ENCODE results near the gene NDUFS1. TPM values are rescaled to one million over a fixed set of nuclear protein-coding genes. Genes with fewer than 3 reads are reported as not detected.
A peak's percentile ranks its signal among the peaks of the same experiment; 100 is the strongest.

Gene NDUFS1
- total and polyA plus RNA-seq, 2 experiments from 2014 or later = 34.5 to 97.9 TPM

DNA sequence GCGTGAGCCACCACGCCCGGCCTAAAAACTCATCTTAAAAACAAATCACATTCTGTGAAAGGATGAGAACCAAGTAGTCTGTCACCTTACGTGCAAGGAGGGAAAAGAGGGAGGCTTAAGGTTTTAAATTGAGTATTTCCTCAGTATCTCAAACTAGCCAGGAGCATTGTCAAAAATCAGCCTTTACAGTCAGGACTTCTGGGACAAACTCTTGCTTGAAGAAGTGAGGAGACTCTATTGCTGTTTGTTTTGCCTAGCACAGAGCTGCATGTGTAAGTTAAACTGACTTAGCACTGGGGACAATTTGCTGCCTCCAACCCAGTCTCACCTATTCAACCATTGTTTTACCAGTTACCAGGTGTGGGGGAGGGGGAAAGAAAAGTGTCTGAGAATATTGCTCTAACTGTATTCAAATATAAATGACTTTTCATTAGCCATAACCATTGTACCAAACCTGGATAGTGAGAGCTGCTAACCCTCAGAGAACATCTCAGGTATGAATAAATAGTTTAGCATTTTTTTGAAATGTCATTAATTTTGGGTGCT, 76.9 kb downstream of the NDUFS1 start:
- peak; percentile 48 for DNase-seq (ENCODE audit: low spot score)
- peaks cover 15% of the 10 kb centered on the region; the same call in 1 of the 2 replicates for H3F3A ChIP-seq (replicated peaks; ENCODE audit: low read depth)
- H3K27ac Mint-ChIP-seq = peak overlapping the region; percentile 95
- peak overlapping the region; percentile 73 for H3K4me2 ChIP-seq
- H3K9me3 Mint-ChIP-seq = peaks cover 7% of the 10 kb centered on the region; the same call in 2 of the 3 replicates
- peaks cover 69% of the 10 kb centered on the region for H3K79me2 ChIP-seq (replicated peaks; ENCODE audit: insufficient read depth)
- no peaks in the 10 kb centered on the region for H3K36me3 ChIP-seq (ENCODE audit: insufficient read depth)
- H2AFZ ChIP-seq = no peak overlapping the region
- H3K4me3 ChIP-seq = peak overlapping the region; percentile 89
- H3K27ac ChIP-seq (ENCODE audit: low read depth) = peak overlapping the region; percentile 95
- TF ChIP-seq NANOG (IDR thresholded peaks at IDR 0.05; ENCODE audit: borderline replicate concordance) (no peak), POLR2AphosphoS5 (IDR thresholded peaks at IDR 0.05; ENCODE audit: low read depth) (no peak), ZNF114 (CRISPR knock-in tag; IDR thresholded peaks at IDR 0.05) (no peak), ZNF331 (CRISPR knock-in tag; IDR thresholded peaks at IDR 0.05; ENCODE audit: low read depth) (no peak), STAT1 (IDR thresholded peaks at IDR 0.05; ENCODE audit: unreplicated experiment) (no peak), JUNB (IDR thresholded peaks at IDR 0.05; ENCODE audit: unreplicated experiment) (no peak), CREB1 (CRISPR knock-in tag; IDR thresholded peaks at IDR 0.05; ENCODE audit: low read depth) (no peak), EZH2 (IDR thresholded peaks at IDR 0.05; ENCODE audit: low read depth, unreplicated experiment) (no peak), EZH2phosphoT487 (IDR thresholded peaks at IDR 0.05; ENCODE audit: unreplicated experiment) (no peak)
- TF ChIP-seq, protein P1, sequence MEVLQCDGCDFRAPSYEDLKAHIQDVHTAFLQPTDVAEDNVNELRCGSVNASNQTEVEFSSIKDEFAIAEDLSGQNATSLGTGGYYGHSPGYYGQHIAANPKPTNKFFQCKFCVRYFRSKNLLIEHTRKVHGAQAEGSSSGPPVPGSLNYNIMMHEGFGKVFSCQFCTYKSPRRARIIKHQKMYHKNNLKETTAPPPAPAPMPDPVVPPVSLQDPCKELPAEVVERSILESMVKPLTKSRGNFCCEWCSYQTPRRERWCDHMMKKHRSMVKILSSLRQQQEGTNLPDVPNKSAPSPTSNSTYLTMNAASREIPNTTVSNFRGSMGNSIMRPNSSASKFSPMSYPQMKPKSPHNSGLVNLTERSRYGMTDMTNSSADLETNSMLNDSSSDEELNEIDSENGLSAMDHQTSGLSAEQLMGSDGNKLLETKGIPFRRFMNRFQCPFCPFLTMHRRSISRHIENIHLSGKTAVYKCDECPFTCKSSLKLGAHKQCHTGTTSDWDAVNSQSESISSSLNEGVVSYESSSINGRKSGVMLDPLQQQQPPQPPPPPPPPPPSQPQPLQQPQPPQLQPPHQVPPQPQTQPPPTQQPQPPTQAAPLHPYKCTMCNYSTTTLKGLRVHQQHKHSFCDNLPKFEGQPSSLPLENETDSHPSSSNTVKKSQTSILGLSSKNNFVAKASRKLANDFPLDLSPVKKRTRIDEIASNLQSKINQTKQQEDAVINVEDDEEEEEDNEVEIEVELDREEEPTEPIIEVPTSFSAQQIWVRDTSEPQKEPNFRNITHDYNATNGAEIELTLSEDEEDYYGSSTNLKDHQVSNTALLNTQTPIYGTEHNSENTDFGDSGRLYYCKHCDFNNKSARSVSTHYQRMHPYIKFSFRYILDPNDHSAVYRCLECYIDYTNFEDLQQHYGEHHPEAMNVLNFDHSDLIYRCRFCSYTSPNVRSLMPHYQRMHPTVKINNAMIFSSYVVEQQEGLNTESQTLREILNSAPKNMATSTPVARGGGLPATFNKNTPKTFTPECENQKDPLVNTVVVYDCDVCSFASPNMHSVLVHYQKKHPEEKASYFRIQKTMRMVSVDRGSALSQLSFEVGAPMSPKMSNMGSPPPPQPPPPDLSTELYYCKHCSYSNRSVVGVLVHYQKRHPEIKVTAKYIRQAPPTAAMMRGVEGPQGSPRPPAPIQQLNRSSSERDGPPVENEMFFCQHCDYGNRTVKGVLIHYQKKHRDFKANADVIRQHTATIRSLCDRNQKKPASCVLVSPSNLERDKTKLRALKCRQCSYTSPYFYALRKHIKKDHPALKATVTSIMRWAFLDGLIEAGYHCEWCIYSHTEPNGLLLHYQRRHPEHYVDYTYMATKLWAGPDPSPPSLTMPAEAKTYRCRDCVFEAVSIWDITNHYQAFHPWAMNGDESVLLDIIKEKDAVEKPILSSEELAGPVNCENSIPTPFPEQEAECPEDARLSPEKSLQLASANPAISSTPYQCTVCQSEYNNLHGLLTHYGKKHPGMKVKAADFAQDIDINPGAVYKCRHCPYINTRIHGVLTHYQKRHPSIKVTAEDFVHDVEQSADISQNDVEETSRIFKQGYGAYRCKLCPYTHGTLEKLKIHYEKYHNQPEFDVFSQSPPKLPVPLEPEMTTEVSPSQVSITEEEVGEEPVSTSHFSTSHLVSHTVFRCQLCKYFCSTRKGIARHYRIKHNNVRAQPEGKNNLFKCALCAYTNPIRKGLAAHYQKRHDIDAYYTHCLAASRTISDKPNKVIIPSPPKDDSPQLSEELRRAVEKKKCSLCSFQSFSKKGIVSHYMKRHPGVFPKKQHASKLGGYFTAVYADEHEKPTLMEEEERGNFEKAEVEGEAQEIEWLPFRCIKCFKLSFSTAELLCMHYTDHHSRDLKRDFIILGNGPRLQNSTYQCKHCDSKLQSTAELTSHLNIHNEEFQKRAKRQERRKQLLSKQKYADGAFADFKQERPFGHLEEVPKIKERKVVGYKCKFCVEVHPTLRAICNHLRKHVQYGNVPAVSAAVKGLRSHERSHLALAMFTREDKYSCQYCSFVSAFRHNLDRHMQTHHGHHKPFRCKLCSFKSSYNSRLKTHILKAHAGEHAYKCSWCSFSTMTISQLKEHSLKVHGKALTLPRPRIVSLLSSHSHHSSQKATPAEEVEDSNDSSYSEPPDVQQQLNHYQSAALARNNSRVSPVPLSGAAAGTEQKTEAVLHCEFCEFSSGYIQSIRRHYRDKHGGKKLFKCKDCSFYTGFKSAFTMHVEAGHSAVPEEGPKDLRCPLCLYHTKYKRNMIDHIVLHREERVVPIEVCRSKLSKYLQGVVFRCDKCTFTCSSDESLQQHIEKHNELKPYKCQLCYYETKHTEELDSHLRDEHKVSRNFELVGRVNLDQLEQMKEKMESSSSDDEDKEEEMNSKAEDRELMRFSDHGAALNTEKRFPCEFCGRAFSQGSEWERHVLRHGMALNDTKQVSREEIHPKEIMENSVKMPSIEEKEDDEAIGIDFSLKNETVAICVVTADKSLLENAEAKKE (CRISPR knock-in tag; IDR thresholded peaks at IDR 0.05) = no peak
- TF ChIP-seq, protein P2, sequence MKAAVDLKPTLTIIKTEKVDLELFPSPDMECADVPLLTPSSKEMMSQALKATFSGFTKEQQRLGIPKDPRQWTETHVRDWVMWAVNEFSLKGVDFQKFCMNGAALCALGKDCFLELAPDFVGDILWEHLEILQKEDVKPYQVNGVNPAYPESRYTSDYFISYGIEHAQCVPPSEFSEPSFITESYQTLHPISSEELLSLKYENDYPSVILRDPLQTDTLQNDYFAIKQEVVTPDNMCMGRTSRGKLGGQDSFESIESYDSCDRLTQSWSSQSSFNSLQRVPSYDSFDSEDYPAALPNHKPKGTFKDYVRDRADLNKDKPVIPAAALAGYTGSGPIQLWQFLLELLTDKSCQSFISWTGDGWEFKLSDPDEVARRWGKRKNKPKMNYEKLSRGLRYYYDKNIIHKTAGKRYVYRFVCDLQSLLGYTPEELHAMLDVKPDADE (IDR thresholded peaks at IDR 0.05) = no peak
- TF ChIP-seq, protein P3, sequence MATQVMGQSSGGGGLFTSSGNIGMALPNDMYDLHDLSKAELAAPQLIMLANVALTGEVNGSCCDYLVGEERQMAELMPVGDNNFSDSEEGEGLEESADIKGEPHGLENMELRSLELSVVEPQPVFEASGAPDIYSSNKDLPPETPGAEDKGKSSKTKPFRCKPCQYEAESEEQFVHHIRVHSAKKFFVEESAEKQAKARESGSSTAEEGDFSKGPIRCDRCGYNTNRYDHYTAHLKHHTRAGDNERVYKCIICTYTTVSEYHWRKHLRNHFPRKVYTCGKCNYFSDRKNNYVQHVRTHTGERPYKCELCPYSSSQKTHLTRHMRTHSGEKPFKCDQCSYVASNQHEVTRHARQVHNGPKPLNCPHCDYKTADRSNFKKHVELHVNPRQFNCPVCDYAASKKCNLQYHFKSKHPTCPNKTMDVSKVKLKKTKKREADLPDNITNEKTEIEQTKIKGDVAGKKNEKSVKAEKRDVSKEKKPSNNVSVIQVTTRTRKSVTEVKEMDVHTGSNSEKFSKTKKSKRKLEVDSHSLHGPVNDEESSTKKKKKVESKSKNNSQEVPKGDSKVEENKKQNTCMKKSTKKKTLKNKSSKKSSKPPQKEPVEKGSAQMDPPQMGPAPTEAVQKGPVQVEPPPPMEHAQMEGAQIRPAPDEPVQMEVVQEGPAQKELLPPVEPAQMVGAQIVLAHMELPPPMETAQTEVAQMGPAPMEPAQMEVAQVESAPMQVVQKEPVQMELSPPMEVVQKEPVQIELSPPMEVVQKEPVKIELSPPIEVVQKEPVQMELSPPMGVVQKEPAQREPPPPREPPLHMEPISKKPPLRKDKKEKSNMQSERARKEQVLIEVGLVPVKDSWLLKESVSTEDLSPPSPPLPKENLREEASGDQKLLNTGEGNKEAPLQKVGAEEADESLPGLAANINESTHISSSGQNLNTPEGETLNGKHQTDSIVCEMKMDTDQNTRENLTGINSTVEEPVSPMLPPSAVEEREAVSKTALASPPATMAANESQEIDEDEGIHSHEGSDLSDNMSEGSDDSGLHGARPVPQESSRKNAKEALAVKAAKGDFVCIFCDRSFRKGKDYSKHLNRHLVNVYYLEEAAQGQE (IDR thresholded peaks at IDR 0.05; ENCODE audit: unreplicated experiment) = no peak
- TF ChIP-seq, protein P4, sequence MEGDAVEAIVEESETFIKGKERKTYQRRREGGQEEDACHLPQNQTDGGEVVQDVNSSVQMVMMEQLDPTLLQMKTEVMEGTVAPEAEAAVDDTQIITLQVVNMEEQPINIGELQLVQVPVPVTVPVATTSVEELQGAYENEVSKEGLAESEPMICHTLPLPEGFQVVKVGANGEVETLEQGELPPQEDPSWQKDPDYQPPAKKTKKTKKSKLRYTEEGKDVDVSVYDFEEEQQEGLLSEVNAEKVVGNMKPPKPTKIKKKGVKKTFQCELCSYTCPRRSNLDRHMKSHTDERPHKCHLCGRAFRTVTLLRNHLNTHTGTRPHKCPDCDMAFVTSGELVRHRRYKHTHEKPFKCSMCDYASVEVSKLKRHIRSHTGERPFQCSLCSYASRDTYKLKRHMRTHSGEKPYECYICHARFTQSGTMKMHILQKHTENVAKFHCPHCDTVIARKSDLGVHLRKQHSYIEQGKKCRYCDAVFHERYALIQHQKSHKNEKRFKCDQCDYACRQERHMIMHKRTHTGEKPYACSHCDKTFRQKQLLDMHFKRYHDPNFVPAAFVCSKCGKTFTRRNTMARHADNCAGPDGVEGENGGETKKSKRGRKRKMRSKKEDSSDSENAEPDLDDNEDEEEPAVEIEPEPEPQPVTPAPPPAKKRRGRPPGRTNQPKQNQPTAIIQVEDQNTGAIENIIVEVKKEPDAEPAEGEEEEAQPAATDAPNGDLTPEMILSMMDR (conservative IDR thresholded peaks at IDR 0.05; ENCODE audit: low read depth in 2 of 2) = no peak
- peak overlapping the region; percentile 92 for H3K4me3 Mint-ChIP-seq
- peaks cover 44% of the 10 kb centered on the region for H3K4me1 Mint-ChIP-seq
- H3K4me1 ChIP-seq (ENCODE audit: insufficient read depth) = peaks cover 47% of the 10 kb centered on the region
- peaks cover 22% of the 10 kb centered on the region for H3K36me3 Mint-ChIP-seq (ENCODE audit: low read depth)
- no peaks in the 10 kb centered on the region for H3K9me2 ChIP-seq (ENCODE audit: insufficient read depth)
- H3K27me3 Mint-ChIP-seq (ENCODE audit: insufficient read depth, low read depth, poor library complexity) = peaks cover 34% of the 10 kb centered on the region
- no peaks in the 10 kb centered on the region for H4K20me1 ChIP-seq (replicated peaks; ENCODE audit: insufficient read depth)
- ATAC-seq = no peak
- no peaks in the 10 kb centered on the region for H3K27me3 ChIP-seq (ENCODE audit: insufficient read depth)

Measured in GM23338 (cell line).